ENCODE data around the gene PRAME.
"Not testable (repeated sequence)": the region's sequence is repeated elsewhere in the genome, so short reads cannot be mapped to it uniquely, and the experiment has no call there.

Gene PRAME, protein sequence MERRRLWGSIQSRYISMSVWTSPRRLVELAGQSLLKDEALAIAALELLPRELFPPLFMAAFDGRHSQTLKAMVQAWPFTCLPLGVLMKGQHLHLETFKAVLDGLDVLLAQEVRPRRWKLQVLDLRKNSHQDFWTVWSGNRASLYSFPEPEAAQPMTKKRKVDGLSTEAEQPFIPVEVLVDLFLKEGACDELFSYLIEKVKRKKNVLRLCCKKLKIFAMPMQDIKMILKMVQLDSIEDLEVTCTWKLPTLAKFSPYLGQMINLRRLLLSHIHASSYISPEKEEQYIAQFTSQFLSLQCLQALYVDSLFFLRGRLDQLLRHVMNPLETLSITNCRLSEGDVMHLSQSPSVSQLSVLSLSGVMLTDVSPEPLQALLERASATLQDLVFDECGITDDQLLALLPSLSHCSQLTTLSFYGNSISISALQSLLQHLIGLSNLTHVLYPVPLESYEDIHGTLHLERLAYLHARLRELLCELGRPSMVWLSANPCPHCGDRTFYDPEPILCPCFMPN

DNA sequence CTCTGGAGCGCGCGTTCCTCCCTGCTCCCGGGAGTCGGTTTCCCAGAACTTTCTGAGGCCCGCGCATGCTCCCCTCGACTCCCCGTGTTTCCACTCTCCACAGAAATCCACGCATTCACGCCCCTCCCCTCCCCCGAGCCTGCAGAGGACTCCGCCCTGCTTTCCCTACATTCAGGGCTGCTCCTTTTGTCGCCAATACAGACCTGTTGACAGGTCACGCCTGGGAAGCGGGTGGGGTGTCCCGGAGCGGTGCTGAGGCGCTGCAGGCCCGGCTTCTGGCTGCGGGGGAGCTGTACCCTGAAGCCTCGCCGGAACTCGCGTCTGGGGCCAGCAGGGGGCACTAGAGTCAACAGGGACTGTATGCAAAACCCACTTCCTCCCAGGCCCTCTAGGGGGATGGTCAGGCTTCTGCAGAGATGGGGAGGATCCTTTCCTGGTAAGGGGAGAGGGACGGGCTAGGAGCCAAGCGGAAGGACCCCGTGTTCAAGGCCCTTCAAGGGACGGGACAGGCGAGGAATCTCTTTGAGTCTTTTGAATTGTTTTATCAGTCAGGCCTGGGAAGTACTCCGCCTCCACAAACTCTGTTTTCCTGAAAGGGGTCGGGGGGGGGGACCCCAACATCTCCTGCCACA, at the start of gene PRAME:
Gene PRAME (minus strand): TSS at position 294 of the 632 bp plus-strand sequence. CDS start 2,433 bp downstream, outside the sequence.
- DNase-seq, result peak; percentile 55

DNA sequence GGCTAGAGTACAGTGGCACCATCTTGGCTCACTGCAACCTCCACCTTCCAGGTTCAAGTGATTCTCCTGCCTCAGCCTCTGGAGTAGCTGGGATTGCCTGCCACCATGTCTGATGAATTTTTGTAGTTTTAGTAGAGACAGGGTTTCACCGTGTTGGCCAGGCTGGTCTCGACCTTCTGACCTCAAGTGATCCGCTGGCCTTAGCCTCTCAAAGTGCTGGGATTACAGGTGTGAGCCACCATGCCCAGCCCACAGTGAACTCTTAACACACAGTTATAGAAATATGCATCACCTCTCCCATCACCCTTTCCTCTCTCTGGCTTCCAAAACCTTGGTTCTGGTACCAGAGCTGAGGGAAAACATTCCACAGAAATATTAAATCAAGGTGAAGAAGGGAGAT, 49.0 kb upstream of the PRAME start:
- DNase-seq, result not testable (repeated sequence)

DNA sequence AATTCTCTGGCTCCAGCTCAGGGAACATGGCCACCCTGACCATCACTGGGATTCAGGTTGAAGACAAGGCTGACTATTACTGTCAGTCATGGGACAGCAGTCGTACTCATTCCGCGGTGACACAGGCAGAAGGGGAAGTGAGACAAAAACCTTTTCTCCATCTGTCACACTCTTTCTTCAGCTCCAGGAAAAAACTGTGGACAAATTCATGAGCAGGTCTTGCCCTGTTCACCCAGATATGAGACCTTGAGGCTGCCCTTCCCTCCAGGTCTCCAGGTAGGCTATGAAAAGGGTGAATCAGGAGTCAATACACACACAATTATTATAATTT, 46.0 kb upstream of the PRAME start:
- no peak for DNase-seq

DNA sequence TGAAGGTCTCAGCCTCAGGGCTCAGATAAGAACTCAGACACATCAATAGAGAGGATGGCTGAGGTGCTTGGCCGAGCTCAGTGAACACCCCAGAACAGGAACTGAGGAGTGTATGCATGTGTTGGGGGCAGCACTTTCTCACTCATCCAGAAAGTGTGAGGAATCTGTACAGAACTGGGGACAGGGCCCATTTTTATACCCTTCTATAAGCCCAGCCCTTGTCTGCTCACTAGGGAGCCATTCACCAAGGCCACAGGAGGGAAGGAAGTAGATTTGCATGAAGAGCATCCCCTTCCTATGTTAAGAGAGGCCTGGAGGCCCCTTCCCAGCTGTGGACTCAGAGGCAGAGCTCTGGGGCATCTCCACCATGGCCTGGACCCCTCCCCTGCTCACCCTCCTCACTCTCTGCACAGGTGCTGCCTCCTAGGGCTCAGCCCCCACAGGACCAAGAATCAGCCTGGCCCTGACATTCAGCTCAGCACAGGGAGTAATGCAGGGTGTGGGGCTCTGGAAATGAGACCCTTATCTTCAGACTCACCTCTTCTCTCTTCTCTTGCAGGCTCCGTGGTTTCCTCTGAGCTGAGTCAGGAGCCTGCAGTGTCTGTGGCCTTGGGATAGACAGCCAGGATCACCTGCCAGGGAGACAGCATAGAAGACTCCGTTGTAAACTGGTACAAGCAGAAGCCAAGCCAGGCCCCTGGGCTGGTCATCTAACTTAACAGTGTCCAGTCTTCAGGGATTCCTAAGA, 45.4 kb upstream of the PRAME start:
- DNase-seq, result no peak

DNA sequence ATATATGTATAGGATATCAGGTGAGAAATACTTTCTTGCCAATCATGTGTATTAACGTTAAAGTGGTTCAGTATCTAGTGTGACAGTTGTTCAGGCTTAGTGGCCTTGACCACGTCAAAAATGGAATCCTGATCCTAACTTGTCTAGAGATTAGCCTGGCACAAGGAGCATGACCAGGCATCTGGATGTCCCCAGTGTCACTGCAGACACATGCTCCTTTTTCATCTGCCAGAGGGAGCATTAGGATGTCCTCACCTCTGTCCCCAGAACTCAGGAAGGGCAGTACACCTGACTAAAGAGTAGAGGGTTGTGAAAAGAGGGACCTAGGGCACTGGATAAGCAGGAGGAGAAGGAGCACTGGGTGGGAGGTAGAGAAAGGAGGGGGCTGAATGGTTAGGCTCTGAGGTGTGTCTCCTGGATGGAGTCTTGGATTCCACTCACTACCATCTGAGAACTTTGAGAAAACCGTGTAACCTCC, 44.4 kb upstream of the PRAME start:
- no peak for DNase-seq

DNA sequence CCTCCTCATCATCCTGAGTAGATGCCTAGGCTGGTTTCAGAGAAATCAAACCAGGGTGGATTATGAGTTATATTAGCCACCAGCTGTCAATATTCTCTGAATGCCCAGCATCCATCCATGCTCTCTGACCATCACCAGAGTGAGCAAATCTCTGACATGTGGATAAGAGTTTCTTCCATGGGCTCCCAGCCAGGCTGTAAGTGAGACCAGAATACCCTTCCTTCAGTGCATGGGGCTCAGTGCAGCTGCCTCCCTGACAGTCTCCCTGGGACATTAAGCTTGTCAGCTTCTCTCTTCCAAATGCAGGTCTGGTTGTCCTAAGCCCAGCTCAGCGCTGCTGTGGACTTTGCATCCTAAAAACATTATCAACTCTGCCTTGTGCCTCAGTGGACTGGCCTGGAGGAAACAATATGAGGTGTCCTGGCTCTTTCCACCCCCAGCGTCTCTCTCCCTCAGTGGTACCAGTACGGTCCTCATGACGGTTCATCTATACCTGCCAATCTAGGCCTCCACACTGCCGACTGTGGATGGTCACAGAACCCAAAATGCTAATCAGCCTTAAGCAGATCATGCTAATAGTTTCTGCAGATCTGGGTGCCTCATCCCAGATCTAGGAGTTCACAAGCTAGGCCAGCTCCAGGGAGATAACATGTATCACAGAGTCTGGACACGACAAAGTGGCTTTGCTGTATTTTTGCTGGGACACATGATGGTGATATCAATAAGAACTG, 41.6 kb upstream of the PRAME start:
- no peak for DNase-seq

DNA sequence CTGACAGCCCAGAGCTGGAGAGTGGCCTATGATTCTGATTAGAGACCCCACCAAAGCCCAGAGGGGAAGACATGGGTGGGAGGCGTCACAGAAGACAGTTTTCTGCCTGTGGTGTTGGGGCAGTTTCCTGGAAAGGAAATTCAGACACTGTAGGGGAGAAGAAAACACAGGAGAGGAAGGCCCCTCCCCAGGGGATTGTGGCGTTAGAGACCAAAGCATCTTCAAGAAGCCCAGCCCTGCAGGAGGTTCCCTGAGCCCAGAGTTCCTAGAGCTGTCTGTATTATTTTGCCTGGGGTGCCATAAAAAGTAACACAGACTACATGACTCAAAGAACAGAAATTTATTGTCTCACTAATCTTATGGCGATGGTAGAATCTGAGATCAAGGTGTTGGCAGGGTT, 40.2 kb upstream of the PRAME start:
- no peak for DNase-seq

DNA sequence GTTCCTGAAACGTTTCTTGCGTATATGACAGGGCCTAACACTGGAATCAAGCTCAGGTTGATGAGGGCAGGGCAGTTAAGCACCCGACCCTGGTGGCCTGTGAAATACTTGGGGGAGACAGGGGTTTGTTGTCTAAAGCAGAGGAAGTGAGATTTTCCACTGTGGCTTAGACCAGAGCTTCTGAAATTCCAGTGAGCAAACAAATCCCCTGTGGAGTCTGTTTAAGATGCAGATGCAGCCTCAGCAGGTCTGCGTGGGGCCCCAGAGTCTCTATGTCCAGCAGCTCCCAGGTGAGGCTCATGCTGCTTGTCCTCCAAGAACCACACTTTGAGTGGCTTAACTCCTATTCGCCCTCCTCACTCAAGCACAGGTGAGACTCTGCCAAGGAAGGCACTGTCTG, 39.1 kb upstream of the PRAME start:
- no peak for DNase-seq

DNA sequence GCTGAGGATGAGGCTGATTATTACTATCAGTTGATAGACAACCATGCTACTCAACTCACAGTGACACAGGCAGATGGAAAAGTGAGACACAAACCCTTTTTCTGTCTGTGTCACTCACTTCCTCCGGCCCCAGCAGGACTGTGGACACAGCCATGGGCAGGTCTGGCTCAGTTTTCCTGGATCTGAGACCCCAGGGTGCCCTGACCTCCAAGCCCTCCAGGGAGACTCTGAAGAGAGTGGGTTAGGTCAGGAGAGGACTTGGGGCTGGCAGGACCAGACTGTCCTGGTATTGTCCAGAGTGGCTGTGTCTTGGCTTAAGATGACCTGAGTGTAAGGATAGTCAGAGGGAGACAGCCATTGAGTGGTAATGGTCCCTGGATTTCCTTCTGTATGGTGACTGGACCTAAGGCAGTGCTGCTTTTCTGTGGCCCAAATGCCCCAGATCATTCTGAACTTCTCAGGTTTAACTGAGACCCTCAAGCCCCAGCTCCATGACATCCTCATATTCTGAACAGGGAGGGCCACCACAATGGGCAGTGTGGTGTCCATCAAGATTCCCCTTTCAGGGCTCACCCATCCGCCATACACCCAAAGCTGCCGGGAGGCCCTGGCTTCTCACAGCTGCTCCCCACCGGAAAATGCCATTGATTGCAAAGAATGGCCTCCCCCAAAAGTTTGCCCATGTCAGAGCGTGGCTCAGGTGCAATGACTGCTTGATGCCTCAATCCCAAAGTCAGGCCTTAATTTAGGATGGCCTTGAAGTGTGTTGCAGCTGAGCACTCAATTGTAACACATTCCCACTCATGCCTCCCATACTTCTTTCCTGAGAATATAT, 36.2 kb upstream of the PRAME start:
- DNase-seq, result no peak

DNA sequence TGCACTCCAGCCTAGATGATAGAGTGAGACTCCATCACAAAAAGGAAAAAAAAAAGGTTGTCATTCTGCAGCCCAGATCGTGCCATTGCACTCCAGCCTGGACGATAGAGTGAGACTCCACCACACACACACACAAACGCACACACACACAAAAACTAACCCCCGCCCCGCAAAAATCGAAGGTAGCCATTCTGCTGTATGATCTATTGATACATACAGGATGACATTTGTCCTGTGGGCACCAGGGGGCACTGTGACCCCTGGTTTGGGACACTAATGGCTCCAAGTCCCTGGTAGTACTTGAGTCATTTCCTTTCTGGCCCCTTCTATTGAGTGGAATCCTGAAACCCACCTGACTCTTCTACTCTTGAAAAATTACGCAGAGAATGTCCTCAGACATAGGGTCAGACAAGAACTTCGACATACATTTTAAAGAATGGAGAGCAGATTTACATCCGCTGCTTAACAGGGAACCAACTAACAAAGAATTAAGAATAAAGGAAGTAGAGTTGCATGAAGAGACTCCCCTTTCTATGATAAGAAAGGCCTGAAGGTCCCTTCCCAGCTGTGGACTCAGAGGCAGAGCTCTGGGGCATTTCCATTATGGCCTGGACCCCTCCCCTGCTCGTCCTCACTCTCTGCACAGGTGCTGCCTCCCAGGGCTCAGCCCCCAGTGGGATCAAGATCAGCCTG, 35.0 kb upstream of the PRAME start:
- peak; percentile 7 for DNase-seq

DNA sequence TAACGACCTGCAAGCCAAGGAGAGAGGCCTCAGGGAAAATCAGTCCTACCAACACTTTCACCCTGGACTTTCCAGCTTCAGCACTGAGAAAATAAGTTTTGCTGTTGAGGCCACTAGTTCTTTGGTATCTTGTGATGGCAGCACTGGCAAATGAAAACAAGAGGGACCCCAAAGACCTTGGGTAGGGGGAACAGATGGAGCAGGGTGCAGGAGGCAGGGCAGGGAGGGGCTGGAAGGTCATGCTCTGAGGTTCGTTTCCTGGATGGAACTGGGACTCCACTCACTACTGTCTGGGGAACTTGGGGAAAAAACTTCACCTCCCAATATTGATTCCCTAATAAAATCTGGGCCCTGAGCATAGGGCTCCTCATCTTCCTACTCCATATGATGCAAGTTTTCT, 34.2 kb upstream of the PRAME start:
- DNase-seq, result no peak

DNA sequence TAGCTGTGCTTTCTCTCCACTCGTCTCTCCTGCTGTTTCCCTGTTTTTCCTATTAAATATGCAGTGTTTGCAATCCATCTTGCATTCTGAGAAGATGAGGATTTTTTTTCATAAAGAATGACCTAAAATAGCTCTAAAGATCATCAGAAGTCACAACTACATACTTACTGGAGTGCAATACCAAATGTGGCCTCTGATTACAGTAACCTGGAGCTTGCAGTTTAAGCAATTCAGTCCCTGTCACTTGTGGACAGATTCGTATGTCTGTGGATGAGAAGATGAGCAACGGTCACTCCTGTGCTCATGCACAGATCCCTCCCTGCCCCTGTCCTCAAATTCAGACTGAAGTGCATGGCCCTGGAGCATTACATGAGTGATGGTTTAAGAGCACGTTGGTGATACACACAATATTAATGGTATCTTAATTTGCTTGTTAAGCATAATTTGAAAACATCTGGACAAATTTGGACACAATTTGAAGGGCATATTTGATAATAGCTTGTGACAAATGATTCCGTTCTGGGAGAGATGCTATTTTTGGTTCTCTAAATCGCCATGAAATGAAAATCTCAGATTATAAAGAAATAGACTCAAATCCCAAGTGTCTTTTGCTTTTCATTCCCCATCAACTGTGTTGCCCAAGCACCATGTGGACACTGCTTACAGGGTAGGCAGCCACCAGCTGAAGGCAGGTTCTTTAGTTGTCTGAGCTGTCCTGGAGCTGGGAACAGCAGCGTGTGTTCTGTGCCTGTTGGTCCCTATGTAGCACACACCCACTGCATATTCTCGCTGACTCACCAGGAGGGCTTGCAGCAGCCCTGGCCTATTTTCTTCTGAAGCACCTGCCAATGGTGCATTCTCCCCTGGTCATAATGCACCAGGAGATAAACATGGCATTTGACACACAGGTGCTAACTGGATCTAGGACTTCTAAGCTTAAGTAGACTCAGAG, 32.6 kb upstream of the PRAME start:
- no peak for DNase-seq

DNA sequence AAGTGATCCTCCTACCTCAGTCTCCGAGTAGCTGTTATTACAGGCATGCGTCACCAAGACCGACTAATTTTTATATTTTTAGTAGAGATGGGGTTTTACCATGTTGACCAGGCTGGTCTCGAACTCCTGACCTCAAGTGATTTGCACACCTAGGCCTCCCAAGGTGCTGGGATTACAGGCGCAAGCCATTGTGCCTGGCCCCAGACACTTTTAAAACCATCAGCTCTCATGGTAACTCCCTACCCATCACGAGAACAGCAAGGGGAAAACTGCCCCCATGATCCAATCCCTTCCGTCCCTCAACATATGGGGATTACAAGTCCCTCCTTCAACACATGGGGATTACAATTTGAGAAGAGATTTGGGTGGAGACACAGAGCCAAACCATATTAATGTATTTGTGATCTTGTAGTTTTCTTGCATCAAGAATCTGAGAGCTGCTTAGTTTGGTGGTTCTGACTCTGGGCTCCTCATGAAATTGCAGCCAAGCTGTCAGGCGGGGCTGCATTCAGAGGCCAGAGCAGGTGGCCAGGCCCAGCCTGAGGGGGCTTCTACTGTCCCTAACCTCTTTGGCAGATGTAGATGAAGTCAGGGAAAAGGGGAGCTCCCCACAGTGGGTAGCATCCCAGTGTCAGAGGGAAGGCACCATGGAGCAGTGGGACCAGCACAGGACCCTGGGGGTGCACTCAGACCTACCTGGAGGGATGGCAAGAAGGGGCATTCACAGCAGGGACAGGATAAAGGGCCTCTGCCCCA, 31.2 kb upstream of the PRAME start:
- no peak for DNase-seq

DNA sequence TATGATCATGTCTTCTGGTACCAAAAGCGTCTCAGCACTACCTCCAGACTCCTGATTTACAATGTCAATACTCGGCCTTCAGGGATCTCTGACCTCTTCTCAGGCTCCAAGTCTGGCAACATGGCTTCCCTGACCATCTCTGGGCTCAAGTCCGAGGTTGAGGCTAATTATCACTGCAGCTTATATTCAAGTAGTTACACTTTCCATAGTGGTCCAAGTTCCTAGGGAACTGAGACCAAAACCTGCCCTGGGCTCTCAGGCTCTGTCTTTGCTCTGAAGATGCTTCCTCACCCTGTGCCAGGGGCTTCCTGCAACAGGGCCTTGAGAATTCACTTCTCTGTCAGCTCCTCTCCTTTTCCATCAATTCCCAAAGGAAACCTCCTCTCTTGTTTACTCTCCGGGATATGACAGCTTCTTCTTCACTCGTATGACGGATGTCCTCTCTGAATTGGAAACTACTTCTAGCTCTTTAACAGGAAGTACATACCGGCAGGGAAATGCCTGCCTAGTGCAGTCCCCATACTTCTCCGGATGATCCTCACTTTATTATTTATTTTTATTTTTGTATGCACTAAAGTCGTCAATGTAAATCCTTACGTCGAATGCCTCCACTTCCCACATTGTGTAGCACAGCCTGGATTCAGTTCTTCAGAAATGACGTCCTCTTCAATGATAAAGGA, 29.6 kb upstream of the PRAME start:
- DNase-seq, result no peak

DNA sequence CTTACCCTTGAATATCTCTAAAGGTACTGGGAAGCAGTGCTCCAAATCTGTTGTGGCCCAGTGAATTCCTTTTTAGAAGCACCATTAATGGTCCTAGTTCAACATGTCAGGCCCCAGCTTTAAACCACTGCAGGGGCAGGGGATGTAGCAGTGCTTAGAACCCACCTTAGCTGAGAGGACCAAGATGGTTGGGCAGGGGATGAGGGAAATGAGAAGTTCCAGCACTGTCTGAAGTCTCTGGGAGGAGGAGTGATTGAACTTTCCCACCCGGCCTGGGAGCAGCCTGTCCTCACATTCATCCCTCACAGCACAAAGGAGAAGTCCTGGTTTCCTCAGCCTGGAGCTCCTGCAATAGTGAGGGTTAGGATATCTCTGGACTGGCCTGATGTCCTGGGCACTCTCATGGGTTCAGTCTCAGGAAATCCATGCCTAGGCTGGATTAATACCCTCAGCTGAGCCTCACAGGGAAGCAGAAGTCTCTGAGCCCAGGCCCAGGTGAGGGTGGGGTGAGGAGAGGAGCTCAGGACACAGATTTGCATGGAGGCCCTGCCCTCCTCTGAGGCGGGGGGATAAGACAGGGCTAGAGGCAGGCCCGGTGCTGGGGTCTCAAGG, 28.6 kb upstream of the PRAME start:
- no peak for DNase-seq

DNA sequence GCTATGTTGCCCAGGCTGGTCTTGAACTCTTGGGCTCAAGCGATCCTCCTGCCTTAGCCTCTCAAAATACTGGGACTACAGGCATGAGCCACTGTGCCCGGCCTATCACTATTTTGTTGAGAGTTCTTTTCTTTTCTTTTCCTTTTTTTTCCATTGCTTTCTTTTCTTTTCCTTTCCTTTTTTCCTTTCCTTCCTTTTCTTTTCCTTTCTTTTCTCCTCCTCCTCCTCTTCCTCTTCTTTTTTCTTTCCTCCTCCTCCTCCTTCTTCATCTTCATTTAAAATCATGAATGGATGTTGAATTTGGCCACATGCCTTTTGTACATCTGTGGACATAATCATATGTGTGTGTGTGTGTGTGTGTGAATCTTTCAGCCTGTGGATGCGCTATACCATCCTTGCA, 25.7 kb upstream of the PRAME start:
- no peak for DNase-seq

DNA sequence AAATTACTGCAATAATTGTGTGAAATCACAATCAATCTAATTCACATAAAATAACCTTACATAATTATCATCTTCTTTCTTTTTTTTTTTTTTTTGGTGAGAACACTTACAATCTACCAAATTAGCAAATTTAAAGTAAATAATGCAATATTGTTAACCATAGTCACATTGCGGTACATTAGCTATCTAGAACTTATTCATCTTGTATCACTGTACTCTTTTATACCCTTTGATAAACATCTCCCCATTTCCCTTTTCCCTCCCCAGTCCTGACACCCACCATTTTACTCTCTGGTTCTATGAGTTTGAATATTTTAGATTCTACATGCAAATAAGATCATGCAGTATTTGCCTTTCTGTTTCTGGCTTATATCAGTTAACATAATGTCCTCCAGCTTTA, 24.0 kb upstream of the PRAME start:
- no peak for DNase-seq

DNA sequence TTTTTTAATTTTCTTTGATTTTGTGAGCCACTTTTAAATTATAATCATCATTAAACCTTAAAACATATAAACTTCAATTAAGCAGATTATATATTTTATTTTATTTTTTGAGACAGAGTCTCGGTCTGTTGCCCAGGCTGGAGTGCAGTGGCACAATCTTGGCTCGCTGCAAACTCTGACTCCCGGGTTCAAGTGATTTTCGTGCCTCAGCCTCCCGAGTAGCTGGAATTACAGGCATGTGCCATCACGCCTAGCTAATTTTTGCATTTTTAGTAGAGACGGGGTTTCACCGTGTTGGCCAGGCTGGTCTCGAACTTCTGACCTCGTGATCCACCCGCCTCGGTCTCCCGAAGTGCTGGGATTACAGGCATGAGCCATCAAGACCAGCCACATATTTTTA, 22.5 kb upstream of the PRAME start:
- not testable (repeated sequence) for DNase-seq

Data from KG1 (cell line).